Activated T-cell treated with anti-CD3 and anti-CD28 coated beads, Interleukin-2, amount 50 U/mL, for 48 hours (primary cell): ENCODE results near the gene RNF207.

Experiments
- DNase-seq, 2 experiments: peaks; one replicate each; pipeline ENCODE4 v3.0.0-alpha.2; 2020

The RNF207 gene

GRCh38 chr1:6174621-6175410 lies 31.1 kb upstream of the RNF207 start:
- DNase-seq: no peak

GRCh38 chr1:6175411-6175828 lies 30.5 kb upstream of the RNF207 start:
- no peak for DNase-seq

GRCh38 chr1:6176779-6177178 lies 29.1 kb upstream of the RNF207 start:
- no peak for DNase-seq

- no peak for DNase-seq
These were observed 28.1 kb upstream of the RNF207 start for GRCh38 chr1:6177681-6178380.

GRCh38 chr1:6178751-6179563 lies 27.0 kb upstream of the RNF207 start:
- no peak for DNase-seq

GRCh38 chr1:6179564-6180175 lies 26.2 kb upstream of the RNF207 start:
- DNase-seq: no peak

GRCh38 chr1:6180268-6180706 lies 25.6 kb upstream of the RNF207 start, which contains the start of gene CHD5:
Gene CHD5 (minus strand): TSS chr1:6180321. CDS start chr1:6180023, 298 bp downstream.
- peak in 1 of 2 experiments; percentile 27 for DNase-seq

GRCh38 chr1:6180707-6181311 lies 25.1 kb upstream of the RNF207 start:
- peak in 1 of 2 experiments; percentile 29 for DNase-seq

- no peak for DNase-seq
These were observed 24.6 kb upstream of the RNF207 start for GRCh38 chr1:6181347-6181770.

GRCh38 chr1:6183520-6183989 lies 22.4 kb upstream of the RNF207 start:
- peak; percentile 41 to 44 for DNase-seq

GRCh38 chr1:6184083-6184783 lies 21.7 kb upstream of the RNF207 start:
- peak in 1 of 2 experiments; percentile 33 for DNase-seq

- DNase-seq: no peak
These were observed 20.8 kb upstream of the RNF207 start for GRCh38 chr1:6185151-6185550.

GRCh38 chr1:6185635-6186382 lies 20.1 kb upstream of the RNF207 start:
- peak; percentile 44 to 50 for DNase-seq

- DNase-seq: no peak
These were observed 17.5 kb upstream of the RNF207 start for GRCh38 chr1:6188466-6188865.

- no peak for DNase-seq
These were observed 14.0 kb upstream of the RNF207 start for GRCh38 chr1:6191968-6192367.

- no peak for DNase-seq
These were observed 8.0 kb upstream of the RNF207 start for GRCh38 chr1:6197746-6198427.

- no peak for DNase-seq
These were observed 7.1 kb upstream of the RNF207 start for GRCh38 chr1:6198646-6199297.

GRCh38 chr1:6199298-6200187 lies 6.4 kb upstream of the RNF207 start, which contains the start of gene RPL22:
Gene RPL22 (minus strand): TSS chr1:6199595. CDS start chr1:6199573, 22 bp downstream.
- peak; percentile 98 for DNase-seq
